Measurements from ENCODE around the gene MRPL52.

GRCh38 chr14:22845821-22846625 lies 16.3 kb downstream of the MRPL52 start:
- no peak for TF ChIP-seq POLR2AphosphoS5 (IDR thresholded peaks at IDR 0.05; ENCODE audit: low read depth, low read length)
- no peak for TF ChIP-seq SIN3A (IDR thresholded peaks at IDR 0.05; ENCODE audit: low read depth)
- TF ChIP-seq MAX (IDR thresholded peaks at IDR 0.05): no peak
- TF ChIP-seq ZBTB33 (IDR thresholded peaks at IDR 0.05; ENCODE audit: extremely low read depth, insufficient replicate concordance, low read length): no peak
- no peak for TF ChIP-seq RAD21 (IDR thresholded peaks at IDR 0.05; ENCODE audit: low read depth)
- TF ChIP-seq CTCF (IDR thresholded peaks at IDR 0.05 in 2 of 3, conservative IDR thresholded peaks at IDR 0.05 in 1 of 3; ENCODE audit: borderline replicate concordance in 1 of 3, insufficient read depth in 1 of 3, low read depth in 2 of 3, low read length in 2 of 3): no peak
- TF ChIP-seq EZH2 (IDR thresholded peaks at IDR 0.05): no peak
- TF ChIP-seq REST (IDR thresholded peaks at IDR 0.05; ENCODE audit: low read depth): no peak
- no peak for TF ChIP-seq POLR2A (IDR thresholded peaks at IDR 0.05; ENCODE audit: borderline replicate concordance, extremely low read depth, insufficient read depth, insufficient read length)
- no peak for TF ChIP-seq EGR1 (IDR thresholded peaks at IDR 0.05; ENCODE audit: low read depth)
- TF ChIP-seq YY1 (IDR thresholded peaks at IDR 0.05; ENCODE audit: extremely low read depth, insufficient replicate concordance, low read depth, low read length): no peak
- no peak for TF ChIP-seq ZNF274 (IDR thresholded peaks at IDR 0.05; ENCODE audit: low read depth, low read length)
- no peak for TF ChIP-seq ELF1 (IDR thresholded peaks at IDR 0.05; ENCODE audit: borderline replicate concordance, low read depth)
- no peak for TF ChIP-seq SRF (IDR thresholded peaks at IDR 0.05; ENCODE audit: low read depth)
